ENCODE data around the gene RFX2.
"Not testable (repeated sequence)": the region's sequence is repeated elsewhere in the genome, so short reads cannot be mapped to it uniquely, and the experiment has no call there.

RFX2 gene

DNA sequence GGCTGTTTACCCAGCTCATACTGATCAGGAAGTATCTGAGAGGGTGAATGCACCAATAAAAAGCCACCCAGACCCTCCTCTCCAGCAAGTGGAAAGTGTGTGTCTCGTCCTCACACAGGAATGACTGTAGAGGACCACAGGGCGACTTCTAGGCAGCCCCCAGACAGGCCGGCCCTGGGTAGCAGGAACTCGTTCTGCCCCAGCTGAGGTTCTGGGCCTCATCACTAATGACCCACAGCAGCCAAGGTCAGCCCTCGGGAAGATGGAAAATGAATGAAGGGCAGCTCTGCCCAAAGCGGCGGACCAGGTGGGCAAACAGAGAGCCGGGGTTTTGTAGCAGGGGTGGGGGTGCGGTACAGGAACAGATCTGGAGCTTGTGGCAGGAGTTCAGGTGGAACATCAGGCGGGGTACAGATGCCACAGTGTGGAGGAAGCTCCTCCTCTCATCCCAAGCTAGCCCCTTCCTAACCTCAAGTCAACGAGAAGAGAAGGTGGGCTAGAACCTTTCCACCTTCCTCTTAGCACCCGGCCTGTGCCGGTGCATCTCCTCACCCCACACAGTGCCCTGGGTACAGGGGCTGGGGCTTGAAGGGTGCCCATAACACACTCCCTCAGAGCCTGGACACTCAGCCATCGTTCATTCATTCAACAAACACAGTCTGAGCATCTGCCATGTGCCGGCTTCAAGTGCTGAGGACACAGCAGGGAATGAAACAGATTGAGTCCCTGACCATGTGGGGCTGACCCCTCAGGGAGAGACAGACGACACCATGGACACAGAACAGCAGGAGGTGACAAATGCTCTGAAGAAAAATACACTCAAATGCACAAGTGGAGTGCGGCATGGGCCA, 36.2 kb downstream of the RFX2 start:
- no peak for DNase-seq

DNA sequence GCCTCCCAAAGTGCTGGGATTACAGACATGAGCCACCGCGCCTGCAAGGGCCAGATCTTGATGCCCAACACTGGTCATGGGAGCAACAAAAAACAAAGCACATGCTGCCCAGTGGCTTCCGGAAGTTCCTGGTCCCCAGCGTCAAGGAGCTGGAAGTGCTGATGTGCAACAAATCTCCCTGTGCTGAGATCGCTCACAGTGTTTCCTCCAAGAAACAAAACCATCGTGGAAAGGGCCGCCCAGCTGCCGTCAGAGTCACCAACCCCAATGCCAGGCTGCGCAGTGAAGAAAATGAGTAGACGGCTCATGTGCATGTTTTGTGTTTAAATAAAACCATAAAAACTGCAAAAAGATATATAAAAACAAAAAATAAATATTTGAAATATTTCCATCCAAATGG, 37.1 kb downstream of the RFX2 start:
- DNase-seq, result not testable (repeated sequence)

DNA sequence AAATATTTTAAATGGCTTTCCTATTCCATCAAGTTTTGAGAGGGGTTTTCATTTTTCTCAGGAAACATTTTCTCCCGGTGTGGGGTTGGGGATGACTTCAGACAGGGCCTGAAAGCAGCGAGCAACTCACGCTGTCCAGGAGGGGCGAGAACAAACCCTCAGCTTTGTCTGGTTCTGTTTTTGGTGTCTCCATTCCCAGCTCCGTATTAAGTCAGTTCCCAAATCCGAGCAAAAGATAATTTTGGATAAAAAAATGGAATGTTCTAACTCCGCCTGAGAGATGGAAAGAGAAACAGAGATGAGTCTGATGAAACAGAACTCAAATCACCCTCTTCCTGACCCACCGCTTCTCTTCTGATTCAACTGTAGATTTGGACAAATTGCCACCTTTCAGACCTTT, 38.4 kb downstream of the RFX2 start:
- DNase-seq, result no peak

DNA sequence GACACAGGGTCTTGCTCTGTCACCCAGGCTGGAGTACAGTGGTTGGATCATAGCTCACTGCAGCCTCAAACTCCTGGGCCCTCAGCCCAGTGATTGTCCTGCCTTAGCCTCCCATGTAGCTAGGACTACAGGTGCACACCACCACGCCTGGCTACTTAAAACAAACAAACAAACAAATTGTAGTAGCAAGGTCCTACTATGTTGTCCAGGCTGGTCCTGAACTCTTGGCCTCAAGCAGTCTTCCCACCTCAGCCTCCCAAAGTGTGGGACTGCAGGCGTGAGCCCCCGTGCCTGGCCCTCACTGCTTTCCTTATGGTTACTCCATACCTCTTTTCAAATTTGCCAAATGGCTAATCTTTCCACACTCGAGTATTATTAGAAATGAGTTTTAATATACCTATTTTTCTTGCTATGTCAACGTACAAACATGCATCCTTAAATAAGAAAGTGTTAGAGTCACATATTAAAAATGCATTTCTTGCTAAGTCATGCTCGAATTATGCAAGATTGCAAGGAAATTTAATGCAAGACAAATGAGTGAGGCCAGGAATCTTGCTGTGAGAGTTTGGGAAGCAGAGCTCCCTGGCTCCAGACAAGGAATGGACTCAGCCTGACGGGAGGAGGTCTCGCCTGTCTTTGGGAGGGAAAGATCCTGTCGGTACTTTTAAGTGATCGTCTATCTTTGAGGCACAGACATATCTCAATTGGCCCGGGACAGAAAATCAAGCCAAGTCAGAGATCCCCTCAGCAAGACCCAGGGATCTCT, 39.4 kb downstream of the RFX2 start:
- DNase-seq, result no peak

DNA sequence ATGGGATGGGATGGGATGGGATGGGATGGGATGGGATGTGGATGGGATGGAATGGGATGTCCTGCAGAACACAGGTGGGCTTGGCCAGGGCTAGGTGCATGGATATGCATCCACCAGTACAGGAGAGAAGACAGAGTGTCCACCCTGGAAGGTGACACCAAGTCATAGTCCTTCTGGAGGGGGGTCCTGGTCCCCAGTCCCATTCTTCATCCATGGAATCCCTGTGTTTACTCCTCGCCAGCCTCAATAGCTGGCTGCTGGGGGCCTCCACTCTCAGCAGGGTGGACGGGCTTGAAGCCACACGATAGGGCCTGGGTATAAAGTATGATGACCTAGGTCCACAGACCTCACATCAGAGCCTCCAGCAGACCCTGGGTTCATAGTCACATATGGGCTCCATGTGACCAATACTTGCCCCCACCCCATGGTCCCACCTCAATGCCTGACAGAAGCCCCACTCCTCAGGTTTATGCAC, 40.1 kb downstream of the RFX2 start:
- no peak for DNase-seq

DNA sequence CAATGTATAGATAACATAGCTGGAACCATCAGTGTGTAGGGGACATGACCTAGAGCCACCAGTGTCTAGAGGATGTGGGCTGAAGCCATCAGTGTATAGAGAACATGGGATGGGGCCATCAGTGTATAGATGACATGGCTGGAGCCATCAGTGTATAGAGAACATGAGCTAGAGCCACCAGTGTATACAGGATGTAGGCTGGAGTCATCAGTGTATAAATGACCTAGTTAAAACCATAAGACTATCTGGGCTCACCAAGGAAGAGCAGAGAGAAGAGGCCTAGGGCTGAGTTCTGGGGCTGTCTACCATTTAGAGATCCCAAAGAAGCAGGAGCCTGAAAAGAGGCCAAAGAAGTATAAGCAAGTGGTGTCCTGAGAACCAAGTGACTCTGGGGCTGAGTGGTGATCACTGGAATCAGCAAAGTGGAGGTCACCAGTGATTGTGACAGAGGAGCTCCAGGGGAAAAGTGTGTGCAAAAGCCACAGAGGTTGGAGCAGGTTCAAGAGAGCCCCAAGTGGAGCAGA, 41.0 kb downstream of the RFX2 start:
- no peak for DNase-seq

DNA sequence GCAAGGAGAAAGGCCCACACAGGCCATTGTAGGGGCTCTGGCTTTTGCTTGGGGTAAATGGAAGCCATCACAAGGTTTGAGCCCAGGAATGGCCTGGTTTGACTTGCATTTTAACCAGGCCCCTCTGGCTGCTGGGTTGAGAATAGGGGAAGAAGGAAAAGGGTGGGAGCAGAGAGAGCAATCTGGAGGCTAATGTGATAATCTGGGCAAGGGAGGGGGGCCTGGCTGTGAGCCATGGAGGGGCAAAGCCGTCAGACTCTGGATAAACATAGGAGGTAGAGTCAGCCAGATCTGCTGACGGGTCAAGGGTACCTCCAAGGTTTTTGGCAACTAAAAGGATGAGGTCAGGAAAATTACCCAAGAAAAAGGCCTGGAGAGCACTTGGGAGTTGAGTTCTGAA, 41.6 kb downstream of the RFX2 start:
- no peak for DNase-seq

DNA sequence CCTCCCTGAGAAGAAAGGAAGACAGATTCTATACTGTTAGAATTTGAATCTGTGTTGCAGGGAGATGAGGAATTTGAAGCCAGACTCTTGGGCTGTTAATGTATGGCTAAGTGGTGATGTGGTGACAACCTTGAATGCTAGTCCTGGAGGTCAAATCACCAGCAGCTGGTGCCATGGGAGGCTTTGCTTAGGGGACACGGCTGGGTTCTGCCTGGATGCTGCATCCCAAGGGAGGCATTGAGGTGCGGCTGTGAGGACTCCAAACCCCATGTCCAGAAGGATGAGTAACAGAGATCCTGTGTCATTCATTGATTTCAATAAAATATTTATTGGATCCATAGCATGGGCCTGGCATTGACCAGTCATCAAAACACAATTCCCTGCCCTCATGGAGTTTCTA, 42.3 kb downstream of the RFX2 start:
- no peak for DNase-seq

DNA sequence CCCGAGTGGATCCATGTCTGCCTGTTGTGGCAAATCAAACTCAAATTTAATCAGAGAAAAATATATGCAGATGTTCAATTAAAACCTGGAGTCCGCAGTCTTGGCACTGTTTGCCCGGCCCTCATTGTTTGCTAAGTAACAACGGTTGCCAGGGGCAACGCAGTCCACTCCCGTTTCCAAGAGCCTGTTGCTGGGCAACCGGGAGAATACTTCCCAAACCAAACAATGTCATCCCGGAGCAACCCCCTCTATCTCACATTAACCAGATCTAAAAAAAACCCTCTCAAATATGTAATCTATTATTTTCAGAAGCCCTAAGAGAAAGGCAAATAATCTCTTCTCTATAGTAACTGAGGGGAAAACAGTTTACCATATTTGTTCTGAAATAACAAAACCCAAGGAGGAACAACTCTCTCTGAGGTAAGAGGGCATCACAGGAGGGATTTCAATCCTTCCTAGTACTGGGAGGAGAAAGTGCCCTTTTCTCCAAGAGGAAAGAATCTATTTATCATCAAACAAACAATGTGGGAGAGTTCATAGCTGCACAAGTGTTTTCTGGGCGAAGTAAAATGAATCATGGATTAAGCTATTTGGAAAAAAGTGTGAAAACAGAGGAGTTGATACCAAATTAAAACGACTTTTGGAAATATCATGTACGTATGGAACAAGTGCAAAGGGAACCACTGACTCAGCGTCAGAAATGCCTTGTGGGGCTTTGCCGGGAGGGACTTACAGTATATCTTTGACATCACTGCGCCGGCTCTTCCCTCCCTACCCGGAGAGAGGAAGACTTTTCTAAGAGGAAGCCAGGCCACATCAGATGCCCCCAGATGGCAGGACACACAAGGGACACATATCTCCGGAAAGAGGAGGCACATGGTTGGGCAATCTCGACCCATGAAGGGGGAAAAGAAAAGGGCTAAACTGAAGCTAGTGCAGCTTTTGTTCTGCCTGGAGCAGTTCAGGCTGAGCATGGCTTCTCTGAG, 43.3 kb downstream of the RFX2 start:
- no peak for DNase-seq

DNA sequence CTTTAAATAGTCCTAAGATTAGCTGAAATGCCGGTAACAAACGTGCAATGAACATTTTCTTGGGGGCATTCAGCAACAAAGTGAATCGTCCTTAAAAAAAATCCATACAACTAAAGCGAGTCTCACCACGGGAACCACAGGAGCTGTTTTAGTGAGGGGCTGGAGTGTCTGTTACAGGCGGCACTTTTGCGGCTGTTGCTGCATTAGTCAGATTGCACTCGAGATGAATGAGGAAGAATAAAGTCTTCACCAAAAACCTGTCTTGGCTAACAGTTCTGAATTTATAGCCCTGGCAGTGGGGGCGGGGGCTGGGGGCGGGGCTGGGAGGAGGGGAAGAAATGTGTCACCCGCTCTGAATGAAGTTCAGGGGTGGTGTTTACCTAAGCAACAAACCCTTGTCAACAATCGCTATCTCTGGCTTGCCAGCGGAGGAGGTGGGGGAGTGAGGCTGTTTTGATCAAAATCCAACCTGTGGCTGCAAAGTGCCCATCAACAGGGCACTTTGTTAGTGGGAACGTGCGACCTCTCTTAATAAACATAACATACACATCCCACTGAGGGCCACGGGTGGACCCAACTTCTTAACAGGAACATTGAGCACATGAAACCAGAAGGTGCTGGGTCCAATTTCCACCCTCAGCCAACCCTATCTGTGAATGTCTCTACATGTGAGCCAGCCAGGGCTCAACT, 44.5 kb downstream of the RFX2 start:
- no peak for DNase-seq

DNA sequence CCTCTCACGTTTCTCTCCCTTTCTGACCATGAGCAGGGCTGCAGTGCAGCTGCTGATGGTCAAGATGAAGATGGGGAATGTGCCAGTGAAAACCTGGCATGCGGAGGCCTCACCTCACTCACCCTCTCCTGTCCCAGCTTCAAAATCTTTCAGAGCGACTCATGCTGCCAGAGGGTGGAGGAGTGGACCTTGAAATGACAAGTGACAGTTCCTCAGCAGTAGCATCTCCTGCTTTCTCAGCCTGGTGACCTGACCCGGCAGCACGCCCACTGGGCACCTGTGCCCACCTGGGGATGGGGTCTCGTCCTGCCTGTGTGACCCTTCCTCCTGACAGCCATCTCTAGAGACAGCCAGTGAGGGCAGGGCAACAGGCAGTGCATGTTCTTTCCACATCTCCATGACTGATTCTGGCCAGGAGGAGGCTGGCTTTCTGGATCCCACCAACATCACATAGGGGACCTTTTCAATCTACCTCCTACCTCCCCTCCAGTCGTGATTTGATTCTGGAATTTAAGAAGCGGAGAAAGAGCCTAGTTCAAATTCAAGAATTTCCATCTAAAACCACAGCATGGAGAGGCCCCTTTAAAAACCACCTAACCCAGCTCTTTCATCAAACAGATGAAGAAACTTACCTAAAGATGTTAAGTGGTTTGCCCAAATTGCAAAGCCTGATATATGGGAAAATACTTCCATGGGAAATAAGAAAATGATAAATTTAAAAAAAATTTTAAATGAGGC, 45.8 kb downstream of the RFX2 start:
- DNase-seq, result no peak

DNA sequence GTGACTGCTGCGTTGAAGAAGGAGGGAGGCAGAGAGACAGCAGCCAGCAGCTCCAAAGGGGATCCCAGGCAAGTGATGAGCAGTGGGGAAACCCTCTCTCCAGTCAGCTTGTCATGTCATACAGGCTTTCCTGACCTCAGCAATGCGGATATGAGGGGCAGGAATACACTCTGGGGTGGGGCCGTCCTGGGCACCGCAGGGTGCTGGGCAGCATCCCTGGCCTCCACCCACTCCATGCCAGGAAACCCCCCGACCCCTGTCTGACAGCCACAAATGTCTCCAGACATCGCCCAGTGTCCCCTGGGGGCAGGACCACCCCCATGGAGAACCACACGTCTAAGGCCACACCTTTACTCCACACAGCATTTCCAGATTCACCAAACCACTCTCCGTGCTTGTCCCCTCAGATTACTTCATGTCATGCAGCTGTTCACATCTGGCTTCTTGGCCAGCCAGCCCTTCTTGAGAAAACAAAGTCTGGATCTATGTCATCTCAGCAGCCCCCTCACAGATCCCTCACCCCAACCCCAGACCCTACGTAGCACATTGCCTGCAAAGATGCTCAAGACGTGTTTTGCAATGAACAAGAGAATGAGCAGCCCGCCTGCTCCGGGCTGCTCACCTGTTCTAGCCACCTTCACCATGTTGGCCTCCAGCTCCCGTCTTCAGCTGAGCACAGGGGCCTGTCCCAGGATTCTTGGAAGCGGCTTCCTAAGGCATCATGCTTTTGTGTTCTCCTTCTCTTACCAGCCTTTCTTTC, 46.5 kb downstream of the RFX2 start:
- DNase-seq, result no peak

DNA sequence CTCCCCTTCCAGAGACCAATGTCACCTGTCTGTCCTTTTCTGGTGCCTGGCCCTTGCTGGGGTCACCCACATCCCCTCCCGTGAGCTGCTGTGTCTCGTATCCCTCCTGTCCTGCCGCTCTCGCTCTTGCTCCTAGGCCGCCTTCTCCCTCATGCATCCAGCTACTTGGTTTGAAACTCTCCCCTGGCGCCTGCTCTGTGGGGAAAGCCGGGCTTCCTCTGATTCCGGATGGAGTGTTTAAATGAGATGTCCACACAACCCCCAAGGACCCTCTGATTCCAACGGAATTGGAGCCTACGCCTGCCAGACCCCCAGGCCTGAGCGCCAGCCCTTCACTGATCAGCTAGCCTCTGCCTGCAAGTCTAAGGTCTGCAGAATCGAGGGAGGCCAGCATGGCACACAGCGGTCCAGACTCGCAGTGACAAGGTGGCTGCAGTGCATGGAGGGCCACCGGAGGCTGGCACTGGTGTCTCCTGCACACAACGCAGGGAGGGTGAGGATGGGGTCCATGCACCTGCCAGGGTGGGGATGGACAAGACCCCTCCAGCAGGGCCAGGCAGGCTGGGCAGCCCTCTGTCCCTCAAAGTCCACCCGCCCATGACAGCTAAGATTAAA, 47.2 kb downstream of the RFX2 start:
- no peak for DNase-seq

DNA sequence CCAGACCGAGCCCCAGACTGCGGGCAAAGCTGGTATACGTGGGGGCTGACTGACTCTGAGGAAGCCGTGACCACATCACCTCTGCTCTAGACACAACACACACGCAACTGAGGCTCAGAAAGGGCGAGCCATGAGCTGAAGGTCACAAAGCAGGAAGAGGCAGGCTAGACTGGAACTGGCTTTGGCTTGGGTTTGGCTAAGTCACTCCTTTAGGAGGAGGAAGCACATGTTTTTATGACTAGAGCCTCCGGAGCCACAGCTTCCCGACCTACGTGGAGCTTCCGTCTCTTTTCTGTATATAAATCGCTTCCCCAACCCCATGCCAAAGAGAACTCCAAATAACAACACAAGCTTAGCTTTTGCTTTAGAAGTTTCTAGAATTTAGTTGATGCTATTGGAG, 48.0 kb downstream of the RFX2 start:
- DNase-seq, result no peak

DNA sequence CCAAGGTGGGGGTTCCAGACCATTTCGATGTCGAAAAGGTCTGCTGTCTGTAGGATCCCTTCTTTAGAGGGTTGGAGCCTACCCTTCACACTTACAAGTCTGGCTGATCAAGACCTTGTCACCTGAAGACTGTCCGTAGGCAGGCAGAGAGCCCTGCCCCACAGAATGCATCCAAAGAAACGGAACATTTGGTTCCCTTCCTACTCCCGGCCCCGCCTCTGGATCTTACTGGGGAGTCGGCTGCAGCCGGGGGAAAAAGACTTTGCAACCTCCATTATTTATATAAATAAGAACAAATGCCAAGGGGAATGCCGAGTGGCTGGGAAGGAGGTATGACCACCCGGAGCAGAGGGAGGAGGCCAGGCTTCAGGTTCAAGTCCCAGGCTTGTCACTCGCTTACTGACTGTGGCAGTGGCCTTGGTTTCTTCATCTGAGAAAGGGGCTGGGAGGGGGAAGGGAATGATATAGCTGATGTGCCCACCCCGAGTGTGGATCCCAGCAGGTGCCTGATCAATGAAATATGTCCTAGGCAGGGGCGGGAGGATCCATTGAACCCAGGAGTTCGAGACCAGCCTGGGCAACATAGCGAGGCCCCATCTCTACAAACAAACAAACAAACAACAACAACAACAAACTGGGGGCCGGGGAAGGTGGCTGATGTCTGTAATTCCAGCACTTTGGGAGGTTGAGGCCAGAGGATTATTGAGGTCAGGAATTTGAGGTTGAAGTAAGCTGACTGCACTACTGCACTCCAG, 48.7 kb downstream of the RFX2 start:
- no peak for DNase-seq

DNA sequence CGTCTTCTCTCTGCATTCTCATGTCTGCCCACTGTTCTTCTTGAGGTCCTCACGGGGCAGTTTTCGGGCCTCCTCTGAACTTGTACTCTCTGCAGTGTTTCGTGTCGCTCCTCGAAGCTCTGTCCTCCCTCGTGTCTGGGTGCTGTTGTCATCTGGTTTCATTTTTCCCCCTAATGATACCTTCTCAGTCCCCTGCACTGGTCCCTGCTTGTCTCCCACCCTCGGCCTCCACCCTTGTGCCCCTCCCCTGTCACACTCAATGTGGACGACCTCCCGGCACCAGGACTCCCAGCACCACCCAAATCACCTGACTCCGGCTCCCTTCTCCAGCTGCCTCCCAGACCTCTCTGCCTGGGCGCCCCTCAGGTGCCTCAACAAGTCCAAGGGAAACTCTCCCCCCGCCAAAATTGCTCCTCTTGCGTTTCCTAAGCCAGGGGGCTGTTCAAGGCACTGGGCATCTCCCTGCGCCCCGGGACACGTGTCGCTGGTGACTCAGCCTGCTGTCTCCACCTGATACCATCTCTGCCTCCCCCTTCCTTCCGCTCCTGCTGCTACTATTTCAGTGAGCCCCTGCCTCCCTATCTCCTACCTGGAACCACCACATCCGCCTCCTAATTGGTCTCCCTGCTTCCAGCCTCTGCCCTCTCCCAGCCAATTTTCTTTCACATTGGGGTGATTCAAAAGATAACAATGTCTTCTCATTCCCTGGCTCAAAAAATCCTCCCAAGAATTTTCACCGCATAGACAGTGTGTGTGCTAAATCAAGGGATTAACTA, 49.5 kb downstream of the RFX2 start:
- DNase-seq, result no peak

DNA sequence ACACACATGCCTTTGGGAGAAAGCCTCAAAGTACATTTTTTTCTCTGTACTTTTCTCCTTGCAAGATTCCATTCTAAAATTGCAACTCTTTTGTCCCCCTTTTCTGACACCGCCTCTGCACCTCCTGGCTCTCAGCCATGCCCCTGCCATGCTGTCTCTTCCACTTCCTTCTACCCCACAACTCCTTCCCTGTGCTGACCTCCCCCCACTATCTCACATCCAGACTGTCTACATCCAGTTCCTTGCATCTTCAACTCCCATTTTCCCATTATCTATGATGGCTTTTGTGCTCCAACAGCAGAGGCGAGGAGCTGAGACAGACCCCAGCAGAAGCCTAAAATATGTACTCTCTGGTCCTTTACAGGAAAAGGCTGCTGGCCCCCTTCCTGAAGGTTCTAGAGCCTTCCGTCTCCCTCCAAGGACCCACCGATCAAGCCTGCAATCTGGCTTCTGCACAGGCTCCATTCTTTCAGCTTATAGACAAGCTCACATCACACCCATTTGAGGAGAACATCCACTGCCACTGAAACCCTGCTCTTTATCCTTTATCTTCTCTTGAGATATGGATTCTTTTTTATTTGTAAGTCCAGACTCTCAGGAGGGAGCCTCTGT, 50.2 kb downstream of the RFX2 start:
- DNase-seq, result no peak

DNA sequence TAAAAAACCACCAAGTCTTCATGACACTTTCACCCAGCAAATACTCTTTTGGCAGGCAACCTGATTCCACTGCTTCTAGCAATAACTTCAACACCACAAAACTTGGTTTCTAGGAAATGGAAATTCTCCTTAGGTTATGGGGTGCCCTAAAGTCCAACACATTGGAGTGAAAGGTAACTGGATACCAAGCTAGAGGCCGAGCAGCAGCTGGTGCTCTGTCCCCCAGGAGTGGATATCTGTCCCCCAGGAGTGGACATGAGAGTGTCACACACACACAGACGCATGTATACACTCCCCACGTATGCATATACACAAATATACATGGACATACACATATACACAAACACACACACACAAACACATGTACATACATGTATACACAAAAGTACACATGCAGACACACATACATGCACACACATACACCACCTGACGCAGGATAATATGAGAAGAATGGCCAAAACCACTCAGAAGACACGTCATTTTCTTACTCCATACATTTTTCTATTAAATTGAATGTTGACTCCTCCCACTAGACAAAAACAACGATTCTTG, 50.8 kb downstream of the RFX2 start:
- DNase-seq, result no peak

Measured in effector CD8-positive, alpha-beta T cell (primary cell).